Stimulated activated naive CD8-positive, alpha-beta T cell treated with anti-CD3 and anti-CD28 coated beads, Interleukin-15, Interleukin-2, amounts not matched to agents 100 ng/mL and 50 ng/mL, for 24 hours (primary cell): ENCODE measurements around the gene PRR36.
A peak's percentile ranks its signal among the peaks of the same experiment; 100 is the strongest.

ENCODE experiments used
- H3K27ac Mint-ChIP-seq: one replicate; pipeline ENCODE4 v1.8.0; 2021; ENCODE audit warnings: mild to moderate bottlenecking, mixed read lengths
- H3K27me3 Mint-ChIP-seq: one replicate; pipeline ENCODE4 v1.8.0; 2021; ENCODE audit warnings: mixed read lengths
- H3K36me3 Mint-ChIP-seq: one replicate; pipeline ENCODE4 v1.8.0; 2021; ENCODE audit warnings: low read depth, mixed read lengths
- H3K4me1 Mint-ChIP-seq: one replicate; pipeline ENCODE4 v1.8.0; 2021; ENCODE audit warnings: low read depth, mixed read lengths
- H3K4me3 Mint-ChIP-seq: one replicate; pipeline ENCODE4 v1.8.0; 2021; ENCODE audit warnings: mild to moderate bottlenecking, mixed read lengths
- H3K9me3 Mint-ChIP-seq: one replicate; pipeline ENCODE4 v1.8.0; 2021; ENCODE audit warnings: mixed read lengths

Gene PRR36

GRCh38 chr19:7843521-7843920 is 30.7 kb downstream of the PRR36 start:
- no peaks in the 10 kb centered on the region for H3K36me3 Mint-ChIP-seq
- H3K27ac Mint-ChIP-seq, result no peak overlapping the region
- H3K27me3 Mint-ChIP-seq, result no peaks in the 10 kb centered on the region

GRCh38 chr19:7842661-7843294 is 31.4 kb downstream of the PRR36 start:
- no peak overlapping the region for H3K27ac Mint-ChIP-seq
- no peak overlapping the region for H3K4me3 Mint-ChIP-seq
- no peaks in the 10 kb centered on the region for H3K4me1 Mint-ChIP-seq
- no peaks in the 10 kb centered on the region for H3K9me3 Mint-ChIP-seq
- no peaks in the 10 kb centered on the region for H3K27me3 Mint-ChIP-seq
- no peaks in the 10 kb centered on the region for H3K36me3 Mint-ChIP-seq

More at GRCh38 chr19:7843521-7843920, 30.7 kb downstream of the PRR36 start:
- no peaks in the 10 kb centered on the region for H3K9me3 Mint-ChIP-seq
- no peaks in the 10 kb centered on the region for H3K4me1 Mint-ChIP-seq
- H3K4me3 Mint-ChIP-seq, result no peak overlapping the region

GRCh38 chr19:7841751-7842660 is 32.2 kb downstream of the PRR36 start:
- no peaks in the 10 kb centered on the region for H3K36me3 Mint-ChIP-seq
- no peak overlapping the region for H3K4me3 Mint-ChIP-seq
- H3K4me1 Mint-ChIP-seq, result no peaks in the 10 kb centered on the region
- no peaks in the 10 kb centered on the region for H3K27me3 Mint-ChIP-seq
- no peaks in the 10 kb centered on the region for H3K9me3 Mint-ChIP-seq
- no peak overlapping the region for H3K27ac Mint-ChIP-seq

- H3K27ac Mint-ChIP-seq, result no peak overlapping the region
Observed at GRCh38 chr19:7840629-7841028, 33.6 kb downstream of the PRR36 start.

GRCh38 chr19:7839476-7839875 is 34.7 kb downstream of the PRR36 start:
- Mint-ChIP-seq H3K27me3 (no peaks in the 10 kb centered on the region), H3K27ac (no peak overlapping the region)

More at GRCh38 chr19:7840629-7841028, 33.6 kb downstream of the PRR36 start:
- H3K4me3 Mint-ChIP-seq, result no peak overlapping the region
- H3K9me3 Mint-ChIP-seq, result no peaks in the 10 kb centered on the region
- H3K36me3 Mint-ChIP-seq, result no peaks in the 10 kb centered on the region
- H3K4me1 Mint-ChIP-seq, result no peaks in the 10 kb centered on the region
- H3K27me3 Mint-ChIP-seq, result no peaks in the 10 kb centered on the region

GRCh38 chr19:7833225-7834099 is 40.7 kb downstream of the PRR36 start:
- no peaks in the 10 kb centered on the region for H3K9me3 Mint-ChIP-seq
- H3K27ac Mint-ChIP-seq, result no peak overlapping the region
- H3K4me1 Mint-ChIP-seq, result peaks cover 16% of the 10 kb centered on the region
- H3K4me3 Mint-ChIP-seq, result no peak overlapping the region
- no peaks in the 10 kb centered on the region for H3K36me3 Mint-ChIP-seq
- H3K27me3 Mint-ChIP-seq, result no peaks in the 10 kb centered on the region

More at GRCh38 chr19:7839476-7839875, 34.7 kb downstream of the PRR36 start:
- no peaks in the 10 kb centered on the region for H3K4me1 Mint-ChIP-seq
- H3K36me3 Mint-ChIP-seq, result no peaks in the 10 kb centered on the region
- H3K9me3 Mint-ChIP-seq, result no peaks in the 10 kb centered on the region
- H3K4me3 Mint-ChIP-seq, result no peak overlapping the region

- Mint-ChIP-seq H3K4me1 (peaks cover 16% of the 10 kb centered on the region), H3K27me3 (peaks cover 2% of the 10 kb centered on the region), H3K9me3 (no peaks in the 10 kb centered on the region), H3K36me3 (no peaks in the 10 kb centered on the region), H3K27ac (no peak overlapping the region), H3K4me3 (no peak overlapping the region)
Observed at GRCh38 chr19:7832781-7833180, 41.4 kb downstream of the PRR36 start.

- no peak overlapping the region for H3K27ac Mint-ChIP-seq
- peaks cover 4% of the 10 kb centered on the region for H3K27me3 Mint-ChIP-seq
- peaks cover 16% of the 10 kb centered on the region for H3K4me1 Mint-ChIP-seq
- no peaks in the 10 kb centered on the region for H3K36me3 Mint-ChIP-seq
- H3K9me3 Mint-ChIP-seq, result no peaks in the 10 kb centered on the region
- H3K4me3 Mint-ChIP-seq, result no peak overlapping the region
Observed at GRCh38 chr19:7832009-7832408, 42.2 kb downstream of the PRR36 start.

- H3K27ac Mint-ChIP-seq, result no peak overlapping the region
- H3K36me3 Mint-ChIP-seq, result no peaks in the 10 kb centered on the region
- no peaks in the 10 kb centered on the region for H3K9me3 Mint-ChIP-seq
- peak overlapping the region; percentile 72 for H3K4me3 Mint-ChIP-seq
- H3K27me3 Mint-ChIP-seq, result peaks cover 7% of the 10 kb centered on the region
- H3K4me1 Mint-ChIP-seq, result peaks cover 16% of the 10 kb centered on the region
Observed at GRCh38 chr19:7831452-7831851, 42.7 kb downstream of the PRR36 start.

- Mint-ChIP-seq H3K4me1 (peaks cover 16% of the 10 kb centered on the region), H3K27me3 (peaks cover 11% of the 10 kb centered on the region), H3K27ac (peak overlapping the region; percentile 41), H3K9me3 (no peaks in the 10 kb centered on the region), H3K36me3 (no peaks in the 10 kb centered on the region), H3K4me3 (peak overlapping the region; percentile 72)
Observed at GRCh38 chr19:7830823-7831222, 43.4 kb downstream of the PRR36 start.

- Mint-ChIP-seq H3K4me1 (peaks cover 16% of the 10 kb centered on the region), H3K4me3 (peak overlapping the region; percentile 72), H3K9me3 (no peaks in the 10 kb centered on the region), H3K27me3 (peaks cover 11% of the 10 kb centered on the region), H3K27ac (no peak overlapping the region), H3K36me3 (no peaks in the 10 kb centered on the region)
Observed at GRCh38 chr19:7830272-7830771, 43.9 kb downstream of the PRR36 start.

GRCh38 chr19:7829561-7830271 is 44.5 kb downstream of the PRR36 start, which contains the start of gene EVI5L:
Gene EVI5L, plus strand, starts transcription at chr19:7830218. Its CDS starts 16,325 bp downstream, at chr19:7846543.
- Mint-ChIP-seq H3K36me3 (no peaks in the 10 kb centered on the region), H3K9me3 (no peaks in the 10 kb centered on the region), H3K27ac (peak within 1 kb of the TSS; percentile 88), H3K4me3 (peak within 1 kb of the TSS; percentile 86), H3K27me3 (peaks cover 11% of the 10 kb centered on the region), H3K4me1 (peaks cover 16% of the 10 kb centered on the region)

GRCh38 chr19:7829166-7829520 is 45.0 kb downstream of the PRR36 start:
- Mint-ChIP-seq H3K27me3 (peaks cover 11% of the 10 kb centered on the region), H3K4me1 (peaks cover 16% of the 10 kb centered on the region), H3K36me3 (no peaks in the 10 kb centered on the region), H3K27ac (peak overlapping the region; percentile 88), H3K9me3 (no peaks in the 10 kb centered on the region), H3K4me3 (peak overlapping the region; percentile 86)

- Mint-ChIP-seq H3K36me3 (no peaks in the 10 kb centered on the region), H3K27ac (no peak overlapping the region), H3K4me3 (no peak overlapping the region), H3K9me3 (no peaks in the 10 kb centered on the region), H3K27me3 (peaks cover 49% of the 10 kb centered on the region), H3K4me1 (peaks cover 5% of the 10 kb centered on the region)
Observed at GRCh38 chr19:7823686-7824301, 50.4 kb downstream of the PRR36 start.
